PC-9 (cell line): ENCODE results near the gene DNAJC15. TPM values are rescaled to one million over a fixed set of nuclear protein-coding genes. Genes with fewer than 3 reads are reported as not detected.

Experiments
- BruUV-seq: library from RNA; stranded (reverse); fragments of 400-500 nt; replicated peaks from 2 replicates; lab custom pipeline; 2021; lab: Mats Ljungman, UMichigan
- CTCF ChIA-PET: fragments of 300-600 bp; sonication (Branson Sonifier 250); formaldehyde crosslinking; loops from one replicate; lab custom pipeline; 2022; ENCODE audit warnings: antibody characterized with exemption; lab: Charles Lee
- POLR2A ChIA-PET: fragments of 300-600 bp; sonication (Branson Sonifier 250); formaldehyde crosslinking; loops from one replicate; lab custom pipeline; 2022; ENCODE audit warnings: antibody characterized with exemption; ENCODE audit not compliant: unreplicated experiment; lab: Charles Lee
- DNase-seq, 2 experiments: peaks; one replicate each; pipeline versions ENCODE4 v3.0.0 to v3.0.0-alpha.2; 2015 to 2022; ENCODE audit warnings: mixed read lengths in 1 of 2
- H2AFZ ChIP-seq: fragments of 200-600 bp; sonication (generic); 2 replicates; pipeline ENCODE4 v1.8.1; 2017; ENCODE audit warnings: antibody characterized with exemption
- H3F3A ChIP-seq: fragments of 200-600 bp; sonication (generic); 2 replicates; pipeline ENCODE4 v1.8.1; 2017; ENCODE audit warnings: antibody characterized with exemption, mild to moderate bottlenecking, low read depth; ENCODE audit not compliant: insufficient read depth
- H3K27ac ChIP-seq: fragments of 200-600 bp; sonication (generic); 2 replicates; pipeline ENCODE4 v1.6.1; 2016; ENCODE audit warnings: mixed run types
- H3K27me3 ChIP-seq: fragments of 200-600 bp; sonication (generic); 2 replicates; pipeline ENCODE4 v1.6.1; 2016; ENCODE audit warnings: low read depth, mixed run types; ENCODE audit not compliant: insufficient read depth
- H3K36me3 ChIP-seq: fragments of 200-600 bp; sonication (generic); 2 replicates; pipeline ENCODE4 v1.6.1; 2016; ENCODE audit warnings: low read depth, mixed run types
- H3K4me1 ChIP-seq: fragments of 200-600 bp; sonication (generic); replicated peaks from 2 replicates; pipeline ENCODE4 v1.6.1; 2016; ENCODE audit warnings: mixed run types; ENCODE audit not compliant: insufficient read depth
- H3K4me2 ChIP-seq: fragments of 200-600 bp; sonication (generic); 2 replicates; pipeline ENCODE4 v1.6.1; 2017; ENCODE audit warnings: mixed run types
- H3K4me3 ChIP-seq: fragments of 200-600 bp; sonication (generic); 2 replicates; pipeline ENCODE4 v1.6.1; 2016; ENCODE audit warnings: mixed run types
- H3K79me2 ChIP-seq: fragments of 200-600 bp; sonication (generic); 2 replicates; pipeline ENCODE4 v1.6.1; 2017; ENCODE audit warnings: low read depth, mixed run types
- H3K9me2 ChIP-seq: fragments of 200-600 bp; sonication (generic); 2 replicates; pipeline ENCODE4 v1.8.1; 2017; ENCODE audit warnings: mild to moderate bottlenecking; ENCODE audit not compliant: insufficient read depth
- H3K9me3 ChIP-seq: fragments of 200-600 bp; sonication (generic); 2 replicates; pipeline ENCODE4 v1.8.1; 2016; ENCODE audit warnings: low read depth; ENCODE audit not compliant: insufficient read depth
- H4K20me1 ChIP-seq: fragments of 200-600 bp; sonication (generic); 2 replicates; pipeline ENCODE4 v1.8.1; 2017; ENCODE audit not compliant: insufficient read depth
- EZH2 ChIP-seq: fragments of 200-600 bp; sonication (generic); IDR thresholded peaks from 2 replicates; pipeline ENCODE4 v1.8.0; 2017; ENCODE audit warnings: antibody characterized with exemption, low read depth
- intact Hi-C: fragments of 100-400 bp; cut with micrococcal nuclease; formaldehyde crosslinking; loops from one replicate; pipeline ENCODE4 v1.10.0; 2022; ENCODE audit not compliant: unreplicated experiment
- total RNA-seq: library from RNA; stranded (reverse); gene quantifications from 2 replicates; pipeline ENCODE4 v1.2.3, GENCODE V29; 2021
- TF ChIP-seq, protein P1 (sequence below): fragments of 200-600 bp; sonication (generic); conservative IDR thresholded peaks from 2 replicates; pipeline ENCODE4 v1.6.1; 2017; ENCODE audit warnings: mixed run types, antibody characterized with exemption, mild to moderate bottlenecking, moderate library complexity

The DNAJC15 gene
- total RNA-seq, 1 experiment from 2014 or later: 14.8 TPM

DNA sequence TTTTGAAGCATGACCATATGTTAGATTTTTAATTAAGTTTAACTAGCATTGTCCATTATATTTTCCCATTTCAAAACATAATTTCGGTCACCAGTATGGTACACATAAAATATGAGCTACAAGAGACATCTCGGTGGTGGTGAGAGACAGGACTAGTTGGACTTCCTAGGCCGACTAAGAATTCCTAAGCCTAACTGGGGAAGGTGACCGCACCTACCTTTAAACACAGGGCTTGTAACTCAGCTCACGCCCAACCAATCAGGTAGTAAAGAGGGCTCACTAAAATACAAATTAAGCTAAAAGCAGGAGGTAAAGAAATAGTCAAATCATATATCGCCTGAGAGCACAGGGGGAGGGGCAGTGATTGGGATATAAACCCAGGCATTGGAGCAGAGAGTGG, 22.9 kb downstream of the DNAJC15 start:
- intact Hi-C loops: no loop called here
- no peak for TF ChIP-seq EZH2
- TF ChIP-seq, protein P1, sequence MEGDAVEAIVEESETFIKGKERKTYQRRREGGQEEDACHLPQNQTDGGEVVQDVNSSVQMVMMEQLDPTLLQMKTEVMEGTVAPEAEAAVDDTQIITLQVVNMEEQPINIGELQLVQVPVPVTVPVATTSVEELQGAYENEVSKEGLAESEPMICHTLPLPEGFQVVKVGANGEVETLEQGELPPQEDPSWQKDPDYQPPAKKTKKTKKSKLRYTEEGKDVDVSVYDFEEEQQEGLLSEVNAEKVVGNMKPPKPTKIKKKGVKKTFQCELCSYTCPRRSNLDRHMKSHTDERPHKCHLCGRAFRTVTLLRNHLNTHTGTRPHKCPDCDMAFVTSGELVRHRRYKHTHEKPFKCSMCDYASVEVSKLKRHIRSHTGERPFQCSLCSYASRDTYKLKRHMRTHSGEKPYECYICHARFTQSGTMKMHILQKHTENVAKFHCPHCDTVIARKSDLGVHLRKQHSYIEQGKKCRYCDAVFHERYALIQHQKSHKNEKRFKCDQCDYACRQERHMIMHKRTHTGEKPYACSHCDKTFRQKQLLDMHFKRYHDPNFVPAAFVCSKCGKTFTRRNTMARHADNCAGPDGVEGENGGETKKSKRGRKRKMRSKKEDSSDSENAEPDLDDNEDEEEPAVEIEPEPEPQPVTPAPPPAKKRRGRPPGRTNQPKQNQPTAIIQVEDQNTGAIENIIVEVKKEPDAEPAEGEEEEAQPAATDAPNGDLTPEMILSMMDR: no peak
- Histone ChIP-seq H3K4me3 (no peak overlapping the region), H3K9me3 (no peaks in the 10 kb centered on the region), H3K27ac (no peak overlapping the region), H3F3A (no peaks in the 10 kb centered on the region), H3K27me3 (no peaks in the 10 kb centered on the region), H3K36me3 (no peaks in the 10 kb centered on the region), H3K4me2 (no peak overlapping the region), H3K9me2 (no peaks in the 10 kb centered on the region; the same call in 1 of the 2 replicates), H2AFZ (no peak overlapping the region), H4K20me1 (no peaks in the 10 kb centered on the region), H3K4me1 (peaks cover 12% of the 10 kb centered on the region), H3K79me2 (0 out of 2 replicates have a peak, but pooled peaks cover under 1% of the 10 kb centered on the region)
- DNase-seq: no peak
- POLR2A ChIA-PET: no interaction called here
- CTCF ChIA-PET: no interaction called here
- BruUV-seq: no TSS peak

DNA sequence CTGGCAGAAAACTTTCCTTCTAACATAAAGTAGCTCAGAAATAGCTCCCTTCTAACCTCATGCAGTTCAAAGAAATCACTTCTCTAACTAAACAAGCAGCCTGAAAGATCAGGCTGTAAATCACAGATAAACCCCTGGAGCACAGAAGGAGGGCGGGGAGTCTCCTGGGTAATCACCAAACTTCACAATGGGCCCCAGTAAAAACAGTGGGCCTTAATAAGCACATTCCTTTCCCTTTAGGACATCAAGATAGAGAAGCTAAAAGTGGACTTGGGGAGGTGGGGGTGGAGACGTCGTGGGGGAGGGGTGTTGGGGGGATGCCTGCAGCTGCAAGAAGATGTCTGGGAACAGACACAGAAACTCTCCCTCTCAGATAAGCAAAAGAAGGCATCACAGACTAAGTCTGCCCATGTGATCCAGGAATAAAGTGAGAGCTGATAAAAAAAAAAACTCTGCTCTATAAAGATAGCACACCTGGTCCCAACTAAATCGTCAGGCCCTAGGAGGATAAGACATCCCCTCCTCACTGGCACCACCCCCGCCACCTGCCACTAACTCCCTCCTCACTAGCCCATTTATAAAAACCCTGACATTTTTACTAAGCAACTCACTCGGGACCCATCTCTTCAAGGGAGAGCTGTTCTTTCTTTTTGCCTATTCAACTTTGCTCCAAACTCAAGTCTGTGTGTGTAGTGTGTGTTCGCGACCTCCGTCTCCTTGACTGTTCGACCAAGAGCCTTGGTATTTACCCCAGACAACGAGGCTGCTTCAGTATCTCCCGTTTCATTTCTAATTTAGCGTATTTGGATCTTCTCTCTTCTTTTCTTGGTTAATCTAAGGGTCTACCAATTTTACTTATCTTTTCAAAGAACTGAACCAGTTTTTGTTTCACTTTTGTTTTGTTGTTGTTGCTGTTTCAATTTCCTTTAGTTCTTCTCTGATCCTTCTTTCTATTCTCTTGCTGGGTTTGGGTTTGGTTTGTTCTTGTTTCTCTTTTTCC, 31.7 kb downstream of the DNAJC15 start:
- POLR2A ChIA-PET: interaction anchor here (0.5 to 0.6 kb wide), 2 partner anchors 150 to 1039 kb away, joined by 3 to 7 read pairs; no protein-coding TSS in a partner anchor
- H3K27ac ChIP-seq: peak overlapping the region; percentile 77
- peaks cover 20% of the 10 kb centered on the region for H3F3A ChIP-seq
- H3K4me1 ChIP-seq: peaks cover 55% of the 10 kb centered on the region
- no peaks in the 10 kb centered on the region for H3K27me3 ChIP-seq
- DNase-seq: peak; percentile 27 to 58
- peaks cover 63% of the 10 kb centered on the region for H3K79me2 ChIP-seq
- H4K20me1 ChIP-seq: no peaks in the 10 kb centered on the region
- H2AFZ ChIP-seq: no peak overlapping the region
- no peaks in the 10 kb centered on the region; the same call in 1 of the 2 replicates for H3K36me3 ChIP-seq
- TF ChIP-seq, protein P1: no peak
- no peak for TF ChIP-seq EZH2
- no peaks in the 10 kb centered on the region for H3K9me2 ChIP-seq
- intact Hi-C loops: loop anchor here (10.0 kb wide), 1 partner anchor 330 kb away; no protein-coding TSS in a partner anchor
- H3K4me3 ChIP-seq: peak overlapping the region; percentile 30; the same call in 1 of the 2 replicates
- H3K9me3 ChIP-seq: no peaks in the 10 kb centered on the region; the same call in 1 of the 2 replicates
- peak overlapping the region; percentile 56 for H3K4me2 ChIP-seq
- CTCF ChIA-PET: interaction anchor here (0.7 kb wide), 1 partner anchor 77 kb away, joined by 10 read pairs; no protein-coding TSS in a partner anchor
- no TSS peak for BruUV-seq

DNA sequence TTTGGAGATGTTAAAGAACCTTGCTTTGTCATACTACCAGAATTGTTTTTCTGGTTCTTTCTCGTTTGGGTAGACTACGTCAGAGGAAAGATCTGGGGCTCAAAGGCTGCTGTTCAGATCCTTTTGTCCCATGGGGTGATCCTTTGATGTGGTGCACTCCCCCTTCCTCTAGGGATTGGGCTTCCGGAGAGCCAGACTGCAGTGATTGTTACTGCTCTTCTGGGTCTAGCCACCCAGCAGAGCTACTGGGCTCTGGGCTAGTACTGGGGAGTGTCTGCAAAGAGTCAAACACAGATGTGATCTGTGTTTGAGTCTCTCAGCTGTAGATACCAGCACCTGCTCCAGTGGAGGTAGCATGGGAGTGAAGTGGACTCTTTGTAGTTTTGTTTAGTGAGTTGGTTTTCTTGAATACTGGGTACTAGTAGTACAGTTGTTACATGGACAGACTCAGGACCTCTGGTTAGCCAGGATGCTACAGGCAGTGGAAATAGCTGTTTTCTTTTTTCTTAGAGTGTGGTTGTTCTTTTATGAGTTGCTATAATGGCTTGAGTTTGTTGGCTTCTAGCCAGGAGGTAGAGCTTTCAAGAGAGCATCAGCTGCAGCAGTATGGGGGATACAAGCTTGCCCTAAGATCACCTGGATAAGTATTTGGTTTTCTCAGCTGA, 34.4 kb downstream of the DNAJC15 start:
- ChIA-PET CTCF (interaction anchor here (0.7 kb wide), 1 partner anchor 88 kb away, joined by 4 read pairs; no protein-coding TSS in a partner anchor), POLR2A (interaction anchor here (0.8 kb wide), 1 partner anchor 18 kb away, joined by 8 read pairs; no protein-coding TSS in a partner anchor)
- Histone ChIP-seq H3K9me3 (no peaks in the 10 kb centered on the region; the same call in 1 of the 2 replicates), H3K27me3 (no peaks in the 10 kb centered on the region), H3F3A (peaks cover 26% of the 10 kb centered on the region), H3K4me3 (peak overlapping the region; percentile 26; the same call in 1 of the 2 replicates), H4K20me1 (no peaks in the 10 kb centered on the region), H2AFZ (no peak overlapping the region), H3K36me3 (no peaks in the 10 kb centered on the region; the same call in 1 of the 2 replicates), H3K4me2 (peak overlapping the region; percentile 63), H3K27ac (peak overlapping the region; percentile 82), H3K79me2 (peaks cover 51% of the 10 kb centered on the region), H3K4me1 (peaks cover 70% of the 10 kb centered on the region), H3K9me2 (no peaks in the 10 kb centered on the region)
- no peak for TF ChIP-seq EZH2
- TF ChIP-seq, protein P1: no peak
- intact Hi-C loops: loop anchor here (1.0 to 10.0 kb wide), 4 partner anchors 61 to 333 kb away; no protein-coding TSS in a partner anchor
- BruUV-seq: TSS peak; percentile 52
- peak in 1 of 2 experiments; percentile 15 for DNase-seq
